Left ventricle myocardium superior (tissue), 1 donor: ENCODE results near the gene PACS2. TPM values are rescaled to one million over a fixed set of nuclear protein-coding genes. Genes with fewer than 3 reads are reported as not detected.

ENCODE experiments used
- ATAC-seq: fragments of 200-7000 bp; cut with Tn5 transposase; one replicate; pipeline ENCODE4 v1.9.1; 2020; ENCODE audit warnings: mild to moderate bottlenecking, moderate library complexity
- DNase-seq: peaks from one replicate; pipeline ENCODE4 v3.0.0-alpha.2; 2020
- intact Hi-C: fragments of 100-400 bp; cut with micrococcal nuclease; formaldehyde crosslinking; loops from one replicate; pipeline ENCODE4 v1.11.0; 2022
- total RNA-seq: library from RNA; stranded (reverse); fragmentation: NEBNext Ultra II Directional; extraction: Animal tissue kit (Norgen Biotek cat#: 25700); gene quantifications from one replicate; pipeline ENCODE4 v1.2.1, GENCODE V29; 2021
- donor health status: DM: no; HTN: yes; CAD: no; lungs with severe emphysema.

Gene PACS2
- total RNA-seq, 1 donor from 2014 or later = 76.2 TPM

- intact Hi-C loops = no loop called here
- ATAC-seq (peak; percentile 39), DNase-seq (no peak)
Observed at GRCh38 chr14:105340821-105341733, 26.5 kb downstream of the PACS2 start.

GRCh38 chr14:105343194-105343593 lies 28.6 kb downstream of the PACS2 start:
- ATAC-seq (no peak), DNase-seq (no peak)
- intact Hi-C loops = no loop called here

GRCh38 chr14:105346200-105346533 lies 31.6 kb downstream of the PACS2 start:
- intact Hi-C loops = no loop called here
- DNase-seq (no peak), ATAC-seq (peak; percentile 39)

GRCh38 chr14:105346876-105347586 lies 32.5 kb downstream of the PACS2 start:
- intact Hi-C loops = no loop called here
- ATAC-seq (no peak), DNase-seq (no peak)

GRCh38 chr14:105347587-105347968 lies 33.0 kb downstream of the PACS2 start:
- DNase-seq = no peak
- intact Hi-C loops = no loop called here
- ATAC-seq = no peak

GRCh38 chr14:105348169-105348944 lies 33.8 kb downstream of the PACS2 start:
- DNase-seq (no peak), ATAC-seq (no peak)
- intact Hi-C loops = no loop called here

- ATAC-seq = no peak
- DNase-seq = no peak
- intact Hi-C loops = no loop called here
Observed at GRCh38 chr14:105348945-105349699, 34.6 kb downstream of the PACS2 start.

GRCh38 chr14:105349992-105350391 lies 35.4 kb downstream of the PACS2 start:
- intact Hi-C loops = loop anchor here (5.0 kb wide), 1 partner anchor 148 kb away; no protein-coding TSS in a partner anchor
- no peak for DNase-seq
- ATAC-seq = no peak

- ATAC-seq = no peak
- DNase-seq = no peak
- intact Hi-C loops = loop anchor here (5.0 kb wide), 1 partner anchor 148 kb away; no protein-coding TSS in a partner anchor
Observed at GRCh38 chr14:105350450-105351244, 36.1 kb downstream of the PACS2 start.

GRCh38 chr14:105351410-105351809 lies 36.9 kb downstream of the PACS2 start:
- DNase-seq (no peak), ATAC-seq (no peak)
- intact Hi-C loops = loop anchor here (5.0 kb wide), 1 partner anchor 149 kb away; no protein-coding TSS in a partner anchor

- DNase-seq (peak; percentile 81), ATAC-seq (peak; percentile 91)
- intact Hi-C loops = loop anchor here (5.0 kb wide), 1 partner anchor 150 kb away; no protein-coding TSS in a partner anchor
Observed at GRCh38 chr14:105351920-105352851, 37.6 kb downstream of the PACS2 start.

GRCh38 chr14:105353136-105353535 lies 38.6 kb downstream of the PACS2 start:
- DNase-seq = no peak
- no peak for ATAC-seq
- intact Hi-C loops = loop anchor here (5.0 kb wide), 1 partner anchor 151 kb away; no protein-coding TSS in a partner anchor

GRCh38 chr14:105354541-105354940 lies 40.0 kb downstream of the PACS2 start:
- intact Hi-C loops = loop anchor here (5.0 kb wide), 1 partner anchor 152 kb away; no protein-coding TSS in a partner anchor
- ATAC-seq (no peak), DNase-seq (no peak)

GRCh38 chr14:105355049-105355575 lies 40.6 kb downstream of the PACS2 start:
- no peak for DNase-seq
- no peak for ATAC-seq
- intact Hi-C loops = no loop called here

- ATAC-seq = no peak
- intact Hi-C loops = no loop called here
- no peak for DNase-seq
Observed at GRCh38 chr14:105355850-105356604, 41.5 kb downstream of the PACS2 start.

- ATAC-seq (no peak), DNase-seq (no peak)
- intact Hi-C loops = no loop called here
Observed at GRCh38 chr14:105356927-105357326, 42.4 kb downstream of the PACS2 start.
